ENCODE measurements around the gene ARHGAP31.

Gene ARHGAP31

DNA sequence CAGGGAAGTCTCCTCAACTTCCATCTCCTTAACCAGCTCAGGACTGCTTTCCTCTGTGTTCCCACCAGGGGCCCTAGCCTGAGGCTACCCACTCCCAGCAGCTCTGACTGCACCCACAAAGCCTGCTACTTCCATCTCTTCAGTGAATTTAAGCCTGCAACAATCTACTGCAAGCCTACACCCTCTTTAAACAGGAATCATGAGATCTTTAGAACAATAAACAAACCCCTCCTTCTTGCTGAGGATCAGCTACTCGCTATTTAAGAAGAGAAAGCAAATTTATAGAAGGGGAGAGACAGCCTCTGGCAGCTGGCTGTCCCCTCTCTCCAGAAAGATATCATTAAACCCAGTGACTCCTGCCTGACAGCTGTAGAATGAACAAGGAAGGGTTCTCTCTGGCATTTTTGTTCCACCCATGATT, 51.9 kb downstream of the ARHGAP31 start:
- H3K4me3 ChIP-seq: no peak overlapping the region
- no peak overlapping the region for H3K27ac ChIP-seq
- no peak for DNase-seq
- H3K27me3 ChIP-seq: no peaks in the 10 kb centered on the region
- no peaks in the 10 kb centered on the region for H3K36me3 ChIP-seq
- H3K9me3 ChIP-seq: no peaks in the 10 kb centered on the region
- intact Hi-C loops (cut with DNase I; ENCODE audit: low total_unique reads): no loop called here
- TF ChIP-seq, protein P1, sequence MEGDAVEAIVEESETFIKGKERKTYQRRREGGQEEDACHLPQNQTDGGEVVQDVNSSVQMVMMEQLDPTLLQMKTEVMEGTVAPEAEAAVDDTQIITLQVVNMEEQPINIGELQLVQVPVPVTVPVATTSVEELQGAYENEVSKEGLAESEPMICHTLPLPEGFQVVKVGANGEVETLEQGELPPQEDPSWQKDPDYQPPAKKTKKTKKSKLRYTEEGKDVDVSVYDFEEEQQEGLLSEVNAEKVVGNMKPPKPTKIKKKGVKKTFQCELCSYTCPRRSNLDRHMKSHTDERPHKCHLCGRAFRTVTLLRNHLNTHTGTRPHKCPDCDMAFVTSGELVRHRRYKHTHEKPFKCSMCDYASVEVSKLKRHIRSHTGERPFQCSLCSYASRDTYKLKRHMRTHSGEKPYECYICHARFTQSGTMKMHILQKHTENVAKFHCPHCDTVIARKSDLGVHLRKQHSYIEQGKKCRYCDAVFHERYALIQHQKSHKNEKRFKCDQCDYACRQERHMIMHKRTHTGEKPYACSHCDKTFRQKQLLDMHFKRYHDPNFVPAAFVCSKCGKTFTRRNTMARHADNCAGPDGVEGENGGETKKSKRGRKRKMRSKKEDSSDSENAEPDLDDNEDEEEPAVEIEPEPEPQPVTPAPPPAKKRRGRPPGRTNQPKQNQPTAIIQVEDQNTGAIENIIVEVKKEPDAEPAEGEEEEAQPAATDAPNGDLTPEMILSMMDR (IDR thresholded peaks at IDR 0.05): no peak
- no peaks in the 10 kb centered on the region for H3K4me1 ChIP-seq

DNA sequence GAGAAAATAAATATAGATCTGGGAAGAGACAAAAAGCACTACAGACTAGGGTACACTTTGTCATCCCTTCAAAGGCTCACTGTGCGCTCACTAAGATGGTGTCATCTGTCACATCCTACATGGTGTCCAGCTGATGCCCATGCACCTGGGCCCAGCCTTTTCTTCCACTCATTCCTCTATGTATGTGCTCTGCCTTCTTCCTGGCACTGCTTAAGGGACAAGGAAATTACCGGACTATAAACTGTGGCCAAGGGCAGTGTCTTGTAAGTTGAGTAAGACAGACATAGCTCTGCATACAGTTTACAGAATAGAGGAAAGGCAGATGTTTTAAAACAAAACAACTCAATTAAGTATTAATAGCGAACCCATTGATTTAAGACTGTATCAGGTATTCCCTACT, 52.9 kb downstream of the ARHGAP31 start:
- H3K27ac ChIP-seq: no peak overlapping the region
- no peaks in the 10 kb centered on the region for H3K4me1 ChIP-seq
- DNase-seq: no peak
- H3K27me3 ChIP-seq: no peaks in the 10 kb centered on the region
- intact Hi-C loops (cut with DNase I; ENCODE audit: low total_unique reads): no loop called here
- H3K4me3 ChIP-seq: no peak overlapping the region
- H3K36me3 ChIP-seq: no peaks in the 10 kb centered on the region
- no peaks in the 10 kb centered on the region for H3K9me3 ChIP-seq
- TF ChIP-seq, protein P1 (IDR thresholded peaks at IDR 0.05): no peak

DNA sequence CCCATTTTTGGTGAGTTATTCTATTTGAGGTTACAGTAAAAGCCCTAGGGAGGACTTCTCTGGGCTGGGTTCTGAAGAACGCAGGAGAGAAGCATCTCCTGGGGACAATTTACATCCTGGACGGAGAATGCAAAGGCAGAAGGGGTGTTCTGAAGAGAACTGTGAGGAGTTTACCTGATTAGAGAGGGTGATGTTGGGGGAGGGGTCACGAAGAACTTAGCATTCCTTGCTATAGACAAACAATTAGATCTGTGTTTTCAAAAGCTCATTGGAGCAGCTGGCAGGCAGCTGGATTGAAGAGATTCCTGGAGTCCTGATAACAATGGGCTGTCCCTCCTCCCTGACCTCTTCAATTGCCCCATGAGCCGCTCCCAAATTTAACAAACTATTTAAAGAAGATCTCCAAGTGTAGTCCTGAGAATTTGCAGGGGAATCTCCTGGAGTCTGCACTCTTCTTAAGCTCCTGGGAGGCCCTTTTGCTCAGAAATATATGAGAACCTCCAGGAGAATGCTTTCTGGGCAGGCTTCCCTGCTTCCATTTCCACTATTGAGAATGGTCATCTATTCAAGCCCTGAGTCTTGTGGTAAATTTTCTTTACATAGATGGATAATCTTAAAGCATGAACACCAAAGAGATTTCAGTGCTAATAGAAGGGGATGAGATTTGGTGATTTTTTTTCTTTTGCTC, 55.3 kb downstream of the ARHGAP31 start:
- no peaks in the 10 kb centered on the region for H3K9me3 ChIP-seq
- intact Hi-C loops (cut with DNase I; ENCODE audit: low total_unique reads): no loop called here
- no peak for DNase-seq
- H3K4me1 ChIP-seq: no peaks in the 10 kb centered on the region
- TF ChIP-seq, protein P1 (IDR thresholded peaks at IDR 0.05): no peak
- no peaks in the 10 kb centered on the region for H3K27me3 ChIP-seq
- no peak overlapping the region for H3K4me3 ChIP-seq
- H3K27ac ChIP-seq: no peak overlapping the region
- no peaks in the 10 kb centered on the region for H3K36me3 ChIP-seq

DNA sequence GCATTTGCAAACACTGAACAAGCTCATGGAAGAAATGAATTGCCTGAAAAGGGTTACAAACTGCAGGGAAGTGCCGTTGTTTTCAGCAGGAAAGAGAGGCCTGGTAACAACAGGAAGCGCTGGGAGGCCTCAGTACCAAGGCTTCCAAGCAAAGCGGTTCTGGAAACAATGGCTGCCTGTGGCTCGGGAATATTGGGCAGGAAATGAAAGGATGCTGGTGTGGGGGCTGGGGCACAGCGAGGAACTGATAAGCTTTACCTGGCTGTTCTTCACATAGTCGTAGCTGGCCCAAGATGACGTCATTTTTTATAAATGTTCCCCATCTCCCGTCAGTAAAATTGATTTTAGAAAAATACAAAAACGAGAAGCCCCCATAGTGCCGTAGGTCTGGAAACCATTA, 55.9 kb downstream of the ARHGAP31 start:
- Histone ChIP-seq H3K36me3 (no peaks in the 10 kb centered on the region), H3K9me3 (no peaks in the 10 kb centered on the region), H3K27me3 (no peaks in the 10 kb centered on the region), H3K4me3 (no peak overlapping the region), H3K27ac (no peak overlapping the region), H3K4me1 (no peaks in the 10 kb centered on the region)
- DNase-seq: no peak
- intact Hi-C loops (cut with DNase I; ENCODE audit: low total_unique reads): no loop called here
- TF ChIP-seq, protein P1 (IDR thresholded peaks at IDR 0.05): no peak

DNA sequence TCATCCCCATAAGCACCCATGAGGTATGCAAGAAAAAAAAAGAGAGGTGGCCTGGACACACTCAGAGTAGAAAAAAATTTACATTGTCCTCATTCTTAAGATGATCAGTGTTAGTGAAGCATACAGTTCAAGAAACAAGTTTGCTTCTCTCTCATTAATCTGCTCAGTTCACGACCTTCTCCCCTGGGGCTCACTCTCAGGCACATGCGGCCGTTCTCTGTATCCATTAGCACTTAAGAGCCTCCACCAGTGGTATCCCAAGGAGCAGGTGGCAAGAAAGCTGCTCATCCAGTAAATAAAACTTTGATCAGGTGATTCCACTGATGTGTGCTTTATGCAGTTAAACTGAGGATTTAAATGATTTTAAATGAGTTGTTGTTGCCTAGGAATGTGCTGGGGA, 57.4 kb downstream of the ARHGAP31 start:
- no peaks in the 10 kb centered on the region for H3K36me3 ChIP-seq
- DNase-seq: no peak
- no peaks in the 10 kb centered on the region for H3K27me3 ChIP-seq
- intact Hi-C loops (cut with DNase I; ENCODE audit: low total_unique reads): no loop called here
- no peak overlapping the region for H3K27ac ChIP-seq
- H3K4me1 ChIP-seq: no peaks in the 10 kb centered on the region
- H3K9me3 ChIP-seq: no peaks in the 10 kb centered on the region
- TF ChIP-seq, protein P1 (IDR thresholded peaks at IDR 0.05): no peak
- no peak overlapping the region for H3K4me3 ChIP-seq

Measured in tibial artery (tissue), 4 donors.